GM19023 (cell line): ENCODE results near the gene TMEM221.

ENCODE experiments used
- ATAC-seq: cut with Tn5 transposase; IDR thresholded peaks from one replicate; pipeline ENCODE4 v1.9.1; 2021; ENCODE audit warnings: mild to moderate bottlenecking, moderate library complexity; ENCODE audit not compliant: unreplicated experiment

TMEM221 gene

GRCh38 chr19:17406046-17406886 lies 42.2 kb downstream of the TMEM221 start:
- no peak for ATAC-seq

GRCh38 chr19:17405250-17406045 lies 43.0 kb downstream of the TMEM221 start, which contains the start of gene BST2:
Gene BST2, minus strand, starts transcription at chr19:17405630. Its CDS starts 55 bp downstream, at chr19:17405575.
- ATAC-seq: peak; percentile 88

DNA sequence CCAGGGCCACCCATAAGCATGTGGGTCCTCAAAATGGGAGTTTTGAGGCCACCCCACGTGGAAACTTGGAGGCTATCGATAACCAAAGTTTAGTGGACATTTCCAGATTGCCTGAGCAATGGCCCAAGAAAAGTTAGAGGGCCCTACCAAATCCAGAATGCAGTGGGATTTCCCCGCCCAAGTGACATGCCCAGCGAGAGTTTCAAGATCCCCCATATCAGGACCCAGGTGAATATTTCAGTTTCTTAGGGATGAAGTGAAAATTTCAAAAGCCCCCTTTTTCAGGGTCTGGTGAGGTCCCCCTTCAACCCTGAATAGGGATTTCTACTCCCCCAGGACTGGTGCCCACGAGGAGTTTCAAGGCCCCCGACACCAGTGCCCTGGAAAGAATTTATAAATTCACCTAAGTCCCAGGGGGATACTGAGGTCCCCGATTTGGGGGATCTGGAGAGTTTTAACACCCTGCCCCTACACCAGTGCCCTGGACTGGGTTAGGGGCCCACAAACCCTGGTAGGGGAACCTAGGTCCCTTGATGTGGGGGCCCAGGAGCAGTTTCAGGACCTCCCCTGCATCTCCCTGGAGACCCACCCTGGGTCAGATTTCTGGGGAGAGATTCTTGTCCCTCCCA lies 43.7 kb downstream of the TMEM221 start:
- no peak for ATAC-seq

- no peak for ATAC-seq
Observed at GRCh38 chr19:17404015-17404414, 44.5 kb downstream of the TMEM221 start.

- no peak for ATAC-seq
Observed at GRCh38 chr19:17402982-17403855, 45.2 kb downstream of the TMEM221 start.

DNA sequence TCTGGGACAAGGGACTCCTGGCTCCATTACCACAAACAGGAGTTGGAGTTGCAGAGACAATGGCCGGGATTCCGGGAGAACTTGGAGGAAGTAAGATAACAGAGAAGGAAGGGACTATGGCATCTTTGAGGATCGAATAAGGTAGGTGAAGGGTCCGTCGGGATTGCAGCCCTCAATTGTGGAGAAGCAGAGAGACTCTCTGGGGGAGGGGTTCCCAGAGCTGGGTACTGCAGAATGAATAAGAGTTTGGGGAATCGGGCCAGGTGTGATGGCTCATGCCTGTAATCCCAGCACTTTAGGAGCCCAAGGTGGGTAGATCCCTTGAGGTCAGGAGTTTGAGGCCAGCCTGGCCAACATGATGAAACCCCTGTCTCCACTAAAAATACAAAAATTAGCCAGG lies 46.8 kb downstream of the TMEM221 start:
- no peak for ATAC-seq

DNA sequence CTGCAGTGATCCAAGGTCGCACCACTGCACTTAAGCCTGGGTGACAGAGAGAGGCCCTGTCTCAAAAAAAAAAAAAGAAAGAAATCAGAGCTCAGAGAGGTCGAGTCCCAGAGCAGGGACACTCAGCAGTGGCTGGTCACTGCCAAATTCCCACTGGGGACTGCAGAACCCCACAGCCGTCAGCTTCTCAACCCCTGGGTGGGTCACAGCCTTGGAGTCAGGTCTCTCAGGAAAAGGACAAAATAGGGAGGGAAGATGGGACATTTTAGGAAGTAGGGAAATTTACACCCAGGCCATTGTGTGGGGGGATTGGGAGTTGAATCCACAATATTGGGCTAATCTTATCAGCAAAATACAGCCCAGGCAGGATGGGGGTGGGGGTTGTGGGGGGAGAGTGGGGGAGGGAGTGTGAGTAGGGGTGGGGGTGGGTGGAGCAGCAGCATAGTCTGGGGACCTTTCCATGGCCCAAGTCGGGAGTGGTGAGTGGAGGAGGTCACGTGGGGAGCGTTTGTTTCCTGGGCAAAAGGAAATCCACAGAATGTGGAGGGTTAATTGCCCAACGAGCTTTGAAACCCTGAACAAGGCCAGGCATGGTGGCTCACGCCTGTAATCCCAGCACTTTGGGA lies 49.5 kb downstream of the TMEM221 start:
- ATAC-seq: no peak

DNA sequence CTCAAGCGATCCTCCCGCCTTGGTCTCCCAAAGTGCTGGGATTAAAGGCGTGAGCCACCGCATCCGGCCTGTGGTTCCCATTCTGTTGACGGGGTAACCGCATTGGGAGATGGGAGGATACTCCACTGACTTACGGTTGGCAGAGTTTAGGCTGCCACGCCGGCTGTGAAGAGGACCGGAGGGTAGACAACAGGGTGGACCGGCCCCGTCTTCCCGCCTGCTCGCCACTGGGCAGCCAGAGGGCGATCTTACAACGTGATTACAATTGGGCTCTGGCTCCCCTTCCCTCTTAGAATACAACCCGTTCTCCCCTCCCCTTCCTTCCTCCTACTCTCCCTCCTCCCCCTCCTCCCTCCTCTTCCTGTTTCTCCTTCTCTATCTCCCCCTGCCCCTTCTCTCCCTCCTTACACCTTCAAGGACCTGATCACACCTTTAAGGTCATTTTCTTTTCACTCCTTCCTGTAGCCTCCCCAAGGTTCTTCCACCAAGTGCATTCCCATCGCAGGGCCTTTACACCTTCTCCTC lies 53.5 kb downstream of the TMEM221 start:
- no peak for ATAC-seq

GRCh38 chr19:17393914-17394313 lies 54.6 kb downstream of the TMEM221 start, which contains the start of gene CCDC194:
Gene CCDC194, minus strand, starts transcription at chr19:17394196. Its CDS starts 38 bp downstream, at chr19:17394158.
- ATAC-seq: no peak

DNA sequence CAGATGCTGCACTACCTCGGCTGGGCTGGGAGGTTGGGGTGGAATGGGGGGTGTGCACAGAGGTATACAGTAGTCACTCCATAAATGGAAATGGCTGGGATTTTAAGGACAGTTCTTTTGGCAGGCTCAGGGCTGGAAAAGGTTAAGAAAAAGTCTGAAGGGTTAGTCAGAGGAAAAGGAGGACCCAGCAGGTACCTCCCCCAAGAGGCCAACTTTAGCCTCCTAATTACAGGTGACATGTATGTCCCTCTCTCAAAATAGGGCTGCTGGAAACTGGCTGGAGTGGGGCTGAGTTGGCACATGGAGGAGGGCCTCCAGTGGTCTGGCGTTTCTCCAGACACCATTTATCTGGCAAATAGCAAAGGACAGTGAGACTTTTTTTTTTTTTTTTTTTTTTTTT lies 55.5 kb downstream of the TMEM221 start:
- ATAC-seq: no peak

DNA sequence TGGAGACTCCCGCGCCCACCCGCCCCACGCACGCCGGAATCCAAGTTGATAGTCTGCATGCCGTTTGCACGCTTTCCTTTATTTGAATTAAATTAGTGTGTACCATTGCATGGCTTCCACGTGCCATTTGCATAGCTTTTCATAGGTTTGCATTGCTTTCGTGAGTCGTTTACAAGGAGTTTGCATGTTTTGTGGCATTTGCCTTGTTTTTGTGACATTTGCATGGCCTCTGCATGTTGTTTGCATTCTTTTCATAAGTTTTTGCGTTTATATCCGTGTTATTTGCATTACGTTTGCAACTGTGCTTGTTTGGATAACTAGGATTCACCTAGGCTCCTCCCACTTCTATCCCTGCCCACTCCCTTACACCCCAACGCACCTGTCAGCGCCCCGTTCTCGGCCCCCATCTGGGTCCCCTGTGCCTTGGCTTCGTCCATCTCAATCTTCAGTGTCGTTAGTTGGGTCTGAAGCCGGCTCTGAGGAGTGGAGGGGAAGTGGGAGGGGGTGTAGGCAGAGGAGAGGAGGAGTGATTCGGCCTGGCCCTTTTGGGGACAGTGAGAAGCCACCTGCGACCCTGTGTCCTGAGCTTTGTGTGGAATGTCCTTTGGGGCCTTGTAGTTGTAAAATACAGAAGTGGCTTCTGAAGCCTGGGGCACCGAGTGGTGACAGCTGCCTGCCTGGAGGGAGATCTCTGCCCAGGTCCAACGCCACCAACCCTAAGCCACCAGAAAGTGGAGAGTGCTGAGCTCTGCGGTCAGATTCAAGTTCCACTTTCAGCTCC lies 56.9 kb downstream of the TMEM221 start:
- ATAC-seq: no peak

DNA sequence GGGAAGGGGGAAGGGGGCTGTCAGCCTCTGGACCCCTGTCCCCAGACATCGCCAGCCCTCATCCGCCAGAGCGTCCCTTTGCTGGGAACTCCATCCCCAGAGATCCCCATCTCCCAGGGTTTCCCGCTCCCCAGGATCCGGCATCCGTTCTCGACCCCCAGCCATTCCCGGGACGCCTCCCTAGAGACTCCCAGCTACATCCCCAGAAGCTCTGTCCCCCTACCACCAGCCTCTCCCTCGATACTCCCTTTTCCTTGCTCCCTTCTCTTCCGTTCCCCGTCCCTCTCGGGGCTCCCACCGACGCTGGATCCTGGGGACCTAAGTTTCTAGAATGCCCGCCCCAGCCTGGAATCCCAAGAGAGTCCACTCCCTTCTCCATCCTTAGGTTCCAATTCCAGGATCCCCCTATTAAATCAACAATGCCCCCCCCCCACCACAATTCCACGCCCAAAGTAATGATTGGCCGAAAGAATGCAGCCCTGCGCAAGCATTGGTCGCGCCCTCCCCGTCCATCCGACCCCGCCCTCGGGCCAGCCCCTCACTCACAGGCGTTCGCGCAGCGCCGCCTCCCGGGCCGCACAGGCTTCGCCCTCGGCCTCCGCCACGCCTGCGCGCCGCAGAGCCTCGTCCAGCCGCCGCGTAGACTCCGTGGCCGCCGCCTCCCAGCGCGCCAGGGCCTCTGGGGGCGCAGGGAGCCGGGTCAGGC lies 57.6 kb downstream of the TMEM221 start:
- ATAC-seq: peak; percentile 81

DNA sequence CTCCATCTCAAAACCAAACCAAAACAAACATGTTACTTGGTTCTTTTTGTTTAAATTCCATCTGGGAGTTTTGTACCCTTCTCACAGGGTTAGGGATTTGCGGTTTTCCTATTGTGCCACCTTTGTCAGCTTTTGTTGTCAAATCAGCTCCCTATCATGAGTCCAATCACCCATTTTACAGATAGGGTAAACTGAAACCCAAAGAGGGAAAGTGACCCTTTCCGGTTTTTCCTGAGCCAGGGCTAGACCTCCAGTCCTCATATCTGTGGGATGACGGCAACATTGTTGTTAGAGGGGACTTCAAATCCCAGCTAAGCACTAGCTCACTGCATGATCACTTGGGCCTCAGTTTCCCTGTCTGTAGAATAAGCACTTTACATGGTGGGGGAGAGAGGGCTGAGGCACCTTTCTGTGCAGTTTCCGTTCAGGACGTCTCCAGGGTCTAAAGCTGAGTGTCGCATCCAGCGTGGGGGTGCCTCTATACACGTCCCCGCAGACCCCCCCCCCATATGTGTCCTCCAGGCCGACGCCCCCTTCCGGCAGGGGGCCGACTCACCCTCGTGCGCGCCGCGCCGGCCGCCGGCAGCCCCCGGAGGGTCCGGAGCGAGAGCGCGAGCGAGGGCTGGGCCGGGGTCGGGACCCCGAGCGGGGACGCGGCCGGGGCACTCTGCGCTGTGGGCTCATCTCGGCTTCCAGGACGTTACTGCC lies 58.4 kb downstream of the TMEM221 start:
- no peak for ATAC-seq

DNA sequence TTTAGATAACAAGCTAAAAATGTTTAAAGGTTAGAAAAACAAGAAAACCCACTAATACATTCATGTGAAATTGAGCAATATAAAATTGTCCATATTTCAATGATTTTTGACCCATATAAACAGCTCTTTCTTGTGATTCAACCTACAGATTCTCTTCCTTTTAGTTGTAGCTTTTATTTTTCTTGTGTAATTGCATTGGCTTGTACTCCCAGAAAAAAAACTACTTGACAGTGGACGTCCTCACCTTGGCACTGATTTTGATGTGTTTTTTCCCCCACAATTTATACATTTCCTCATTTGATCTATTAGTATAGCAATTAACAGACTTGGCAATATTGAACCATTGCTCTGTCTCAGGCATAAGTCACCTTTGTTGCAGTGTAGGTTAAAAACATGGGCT lies 59.2 kb downstream of the TMEM221 start:
- ATAC-seq: no peak

DNA sequence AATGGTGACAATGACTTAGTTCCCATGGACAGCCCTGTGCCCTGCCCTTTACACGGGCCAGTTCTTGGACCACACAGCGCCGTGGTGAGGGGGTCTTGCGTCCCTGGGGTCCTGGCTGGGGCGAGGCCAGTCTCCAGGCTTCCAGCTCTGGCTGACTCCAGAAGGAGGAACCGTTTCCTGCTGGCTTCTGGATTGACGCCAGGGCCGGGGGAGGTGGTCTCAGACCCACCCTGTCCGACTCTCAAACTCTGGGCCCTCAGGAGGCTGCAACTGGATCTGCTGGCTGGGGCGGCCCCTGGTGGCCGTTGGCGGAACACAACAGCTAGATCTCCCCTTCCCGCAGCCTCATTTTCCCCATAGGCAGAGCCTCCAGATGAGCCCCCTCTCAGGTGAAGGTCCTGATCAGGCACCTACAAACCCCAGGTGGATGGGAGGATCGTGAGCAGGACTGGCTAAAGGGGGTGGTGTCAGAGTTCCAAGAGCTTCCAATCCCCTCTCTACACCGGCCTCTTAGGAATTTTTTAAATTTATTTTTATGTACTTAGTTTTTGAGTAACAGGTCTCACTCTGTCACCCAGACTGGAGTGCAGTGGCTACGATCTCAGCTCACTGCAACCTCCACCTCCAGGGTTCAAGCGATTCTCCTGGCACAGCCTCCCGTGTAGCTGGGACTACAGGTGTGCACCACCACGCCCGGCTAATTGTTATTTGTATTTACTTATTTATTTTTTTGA lies 62.4 kb downstream of the TMEM221 start:
- no peak for ATAC-seq
